WERI-Rb-1 (cell line): ENCODE data around the gene PLCD1.

ENCODE experiments used
- DNase-seq: peaks from one replicate; pipeline ENCODE4 v3.0.0-alpha.2; 2020
- H3K27ac ChIP-seq: fragments of 250-450 bp; sonication (Bioruptor Pico); 2 replicates; pipeline ENCODE4 v1.5.1; 2020; ENCODE audit warnings: mild to moderate bottlenecking, moderate library complexity
- H3K27me3 ChIP-seq: fragments of 250-450 bp; sonication (Bioruptor Pico); 2 replicates; pipeline ENCODE4 v1.5.1; 2021; ENCODE audit warnings: mild to moderate bottlenecking, low read depth, moderate library complexity; ENCODE audit not compliant: insufficient read depth, severe bottlenecking
- H3K36me3 ChIP-seq: fragments of 250-450 bp; sonication (Bioruptor Pico); 2 replicates; pipeline ENCODE4 v1.5.1; 2020; ENCODE audit warnings: mild to moderate bottlenecking, moderate library complexity
- H3K4me3 ChIP-seq: 2 replicates; pipeline ENCODE4 v1.5.1; 2011; ENCODE audit warnings: low read depth, mild to moderate bottlenecking, control low read depth, low read length
- H3K9me3 ChIP-seq: fragments of 250-450 bp; sonication (Bioruptor Pico); 2 replicates; pipeline ENCODE4 v1.5.1; 2021; ENCODE audit warnings: mild to moderate bottlenecking, moderate library complexity; ENCODE audit not compliant: severe bottlenecking
- TF ChIP-seq, protein P1 (sequence below): IDR thresholded peaks from 2 replicates; pipeline ENCODE4 v1.5.1; 2011; ENCODE audit warnings: low read depth, mild to moderate bottlenecking, control low read depth, inconsistent platforms, low read length

The PLCD1 gene

DNA sequence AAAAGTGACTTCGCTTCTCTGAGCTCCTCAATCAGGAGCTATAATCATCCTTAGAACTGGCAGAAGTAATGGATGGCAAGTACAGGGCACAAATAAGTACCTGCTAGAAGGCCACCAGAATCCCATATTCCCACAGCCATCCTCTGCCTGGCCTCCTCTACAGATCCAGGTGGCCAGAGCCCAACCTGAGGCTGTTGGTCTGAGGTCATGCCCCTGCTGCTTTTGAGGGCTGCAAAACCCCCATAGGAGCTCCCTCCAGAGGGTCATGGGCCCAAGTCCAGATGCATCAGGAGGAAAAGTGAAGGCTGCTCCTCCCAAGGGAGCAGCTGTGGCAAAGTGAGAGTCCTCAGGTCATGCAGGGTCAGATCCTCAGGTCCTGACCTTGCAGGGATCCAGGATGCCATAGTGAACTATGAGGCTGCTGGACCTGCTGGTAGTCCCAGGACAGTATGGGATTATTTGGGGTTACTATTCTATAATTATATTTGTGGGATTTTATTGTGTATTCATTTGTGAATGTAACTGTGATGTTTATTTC, 3.0 kb upstream of the PLCD1 start:
- Histone ChIP-seq H3K9me3 (no peaks in the 10 kb centered on the region), H3K27ac (no peak overlapping the region), H3K4me3 (no peak overlapping the region), H3K27me3 (peaks cover 21% of the 10 kb centered on the region), H3K36me3 (no peaks in the 10 kb centered on the region)
- no peak for DNase-seq
- TF ChIP-seq, protein P1, sequence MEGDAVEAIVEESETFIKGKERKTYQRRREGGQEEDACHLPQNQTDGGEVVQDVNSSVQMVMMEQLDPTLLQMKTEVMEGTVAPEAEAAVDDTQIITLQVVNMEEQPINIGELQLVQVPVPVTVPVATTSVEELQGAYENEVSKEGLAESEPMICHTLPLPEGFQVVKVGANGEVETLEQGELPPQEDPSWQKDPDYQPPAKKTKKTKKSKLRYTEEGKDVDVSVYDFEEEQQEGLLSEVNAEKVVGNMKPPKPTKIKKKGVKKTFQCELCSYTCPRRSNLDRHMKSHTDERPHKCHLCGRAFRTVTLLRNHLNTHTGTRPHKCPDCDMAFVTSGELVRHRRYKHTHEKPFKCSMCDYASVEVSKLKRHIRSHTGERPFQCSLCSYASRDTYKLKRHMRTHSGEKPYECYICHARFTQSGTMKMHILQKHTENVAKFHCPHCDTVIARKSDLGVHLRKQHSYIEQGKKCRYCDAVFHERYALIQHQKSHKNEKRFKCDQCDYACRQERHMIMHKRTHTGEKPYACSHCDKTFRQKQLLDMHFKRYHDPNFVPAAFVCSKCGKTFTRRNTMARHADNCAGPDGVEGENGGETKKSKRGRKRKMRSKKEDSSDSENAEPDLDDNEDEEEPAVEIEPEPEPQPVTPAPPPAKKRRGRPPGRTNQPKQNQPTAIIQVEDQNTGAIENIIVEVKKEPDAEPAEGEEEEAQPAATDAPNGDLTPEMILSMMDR = no peak

DNA sequence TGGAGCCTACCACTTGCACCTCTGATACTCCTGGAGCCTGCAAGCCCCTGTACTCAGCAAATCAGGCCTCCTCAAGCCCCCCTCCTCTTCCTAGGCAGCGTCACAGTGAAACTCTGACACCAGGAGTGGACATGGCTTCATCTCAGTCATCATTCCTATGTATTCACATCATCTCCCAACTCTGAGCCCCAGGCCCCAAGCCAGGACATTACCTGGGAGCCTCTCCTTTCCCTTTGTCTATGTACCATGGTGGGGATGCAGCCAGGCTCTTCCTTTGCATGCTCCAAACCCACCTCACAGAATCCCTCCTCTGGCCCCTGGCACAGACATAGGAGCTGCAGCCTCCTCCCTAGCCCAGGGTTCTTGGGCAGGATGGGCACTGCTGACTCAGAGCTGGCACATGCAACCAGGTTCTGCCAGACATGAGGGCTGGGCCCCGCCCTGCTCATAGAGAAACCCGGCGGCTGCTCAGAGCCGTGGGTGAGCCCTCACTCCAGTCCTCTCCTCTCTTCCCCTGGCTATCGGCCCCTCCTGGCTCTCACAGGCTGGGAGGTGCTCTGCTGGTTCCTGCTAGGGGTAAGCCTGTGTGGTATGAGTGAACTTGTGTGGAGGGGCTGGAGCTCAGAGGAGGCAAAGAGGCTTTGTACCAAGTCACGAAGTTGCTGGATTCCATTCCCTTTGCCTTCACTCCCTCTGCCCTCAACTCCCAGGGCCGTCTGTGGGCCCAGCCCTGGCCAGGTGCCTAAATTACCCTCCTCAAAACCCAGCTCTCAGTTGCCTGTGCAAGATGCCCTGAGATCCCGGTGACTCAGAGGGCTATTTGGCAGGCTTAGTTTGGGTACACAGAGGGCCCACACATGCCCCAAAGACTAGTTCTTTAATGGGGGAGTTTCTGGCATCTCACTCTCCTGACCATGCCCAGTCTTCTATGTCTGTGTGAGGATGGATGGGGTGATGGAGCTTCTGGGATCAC, 1.9 kb upstream of the PLCD1 start:
- Histone ChIP-seq H3K36me3 (no peaks in the 10 kb centered on the region), H3K27me3 (peaks cover 21% of the 10 kb centered on the region), H3K27ac (no peak overlapping the region), H3K4me3 (no peak overlapping the region), H3K9me3 (no peaks in the 10 kb centered on the region)
- TF ChIP-seq, protein P1 = no peak
- DNase-seq = no peak

DNA sequence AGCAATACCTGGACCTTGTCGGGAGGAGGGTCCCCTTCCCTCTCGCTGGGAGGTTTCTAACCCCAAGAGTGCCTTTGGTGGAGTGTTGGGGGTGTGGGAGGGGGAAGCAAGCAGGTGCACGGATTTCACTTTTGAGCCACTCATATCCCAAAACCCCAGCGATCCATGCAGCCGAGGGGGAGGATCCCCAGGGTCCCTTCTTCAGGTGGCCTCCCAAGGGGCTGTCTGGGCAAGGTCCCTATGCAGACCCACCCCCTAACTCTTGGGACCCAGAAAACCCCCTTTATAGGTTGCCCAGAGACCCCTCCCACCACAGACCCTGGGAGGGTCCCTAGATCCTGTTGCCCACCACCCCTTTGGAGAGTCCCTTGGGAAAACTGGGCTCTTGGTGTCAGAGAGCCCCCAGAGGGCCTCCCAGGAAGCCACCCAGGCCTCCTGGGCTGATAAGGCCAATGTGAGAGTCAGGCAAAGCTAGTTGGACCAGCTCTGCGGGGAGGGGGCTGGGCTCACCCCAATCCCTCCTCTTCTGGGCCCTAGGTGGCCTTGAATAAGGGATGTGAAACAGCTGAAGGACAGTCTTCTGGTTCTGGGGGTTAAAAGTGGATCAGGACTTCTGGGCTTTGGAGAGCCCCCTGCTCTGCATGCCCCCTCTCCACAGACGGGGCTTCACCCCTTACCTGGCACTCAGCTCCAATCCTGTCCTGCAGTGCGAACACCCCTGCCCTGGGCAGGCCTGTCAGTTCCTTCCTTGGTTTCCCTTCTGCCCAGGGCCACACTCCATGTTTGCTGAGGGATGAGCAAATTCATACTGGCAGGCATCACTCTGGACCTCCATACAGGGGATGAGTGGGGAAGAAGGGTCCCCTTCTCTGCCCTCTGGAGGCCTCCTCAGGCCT, 932 bp upstream of the PLCD1 start:
- no peak overlapping the region for H3K4me3 ChIP-seq
- DNase-seq = no peak
- H3K9me3 ChIP-seq = no peaks in the 10 kb centered on the region
- no peak overlapping the region for H3K27ac ChIP-seq
- TF ChIP-seq, protein P1 = no peak
- peaks cover 21% of the 10 kb centered on the region for H3K27me3 ChIP-seq
- H3K36me3 ChIP-seq = no peaks in the 10 kb centered on the region

DNA sequence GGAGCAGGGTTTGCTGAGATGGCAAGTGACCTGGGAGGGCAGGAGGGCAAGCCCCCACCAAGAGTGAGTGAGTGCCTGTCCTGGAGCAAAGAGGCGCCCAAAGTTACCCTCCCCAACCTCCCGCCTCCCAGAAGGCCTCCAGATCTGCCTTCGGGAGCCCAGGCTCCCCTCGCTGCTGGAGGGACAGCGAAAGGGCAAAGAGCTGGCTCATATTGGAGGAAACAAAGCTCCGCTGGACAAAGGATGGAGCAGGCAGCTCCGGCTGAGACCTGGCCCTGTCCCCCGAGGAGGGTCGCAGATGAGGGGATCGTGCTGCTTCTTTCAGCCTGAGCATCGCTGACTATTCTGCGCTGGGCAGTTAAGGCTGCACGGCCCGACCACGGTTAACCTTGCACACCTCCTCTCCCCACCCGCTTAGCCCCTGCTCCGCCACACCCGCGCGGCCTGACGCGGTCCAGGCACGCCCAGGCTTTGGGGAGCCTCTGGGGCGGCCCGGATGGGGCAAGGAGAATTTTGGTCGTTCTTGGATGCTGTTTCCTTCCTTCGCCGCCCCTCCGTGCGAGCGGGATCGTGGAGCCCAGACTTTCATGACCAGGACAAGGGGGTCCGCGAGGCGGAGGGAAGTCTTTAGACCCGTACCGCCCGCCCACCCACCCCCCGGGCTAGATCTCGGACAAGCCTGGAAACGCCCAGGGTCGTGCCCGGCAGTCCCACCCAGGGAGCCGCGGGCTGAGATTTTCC, 651 bp downstream of the PLCD1 start:
- DNase-seq = no peak
- H3K27me3 ChIP-seq = peaks cover 21% of the 10 kb centered on the region
- H3K36me3 ChIP-seq = no peaks in the 10 kb centered on the region
- TF ChIP-seq, protein P1 = no peak
- no peaks in the 10 kb centered on the region for H3K9me3 ChIP-seq
- no peak overlapping the region for H3K27ac ChIP-seq
- H3K4me3 ChIP-seq = no peak overlapping the region
